A549 (cell line): ENCODE data around the gene NT5C2. TPM values are rescaled to one million over a fixed set of nuclear protein-coding genes. Genes with fewer than 3 reads are reported as not detected.

Experiments
- ATAC-seq, 2 experiments: fragments of 200-7000 bp in 1 of 2; fragments of >200 bp in 1 of 2; cut with Nextera tagmentation in 1 of 2; cut with Tn5 transposase in 1 of 2; 3 replicates each; pipeline versions ENCODE4 v1.8.0 to v1.9.1; 2018 to 2020; ENCODE audit warnings: mild to moderate bottlenecking in 1 of 2, moderate library complexity in 1 of 2
- CTCF ChIA-PET: fragments of 300-600 bp; sonication (Branson Sonifier 250); formaldehyde crosslinking; extraction: SDS; loops from one replicate; lab custom pipeline; 2021; ENCODE audit warnings: antibody characterized with exemption, inconsistent platforms; lab: Yijun Ruan, JAX
- POLR2A ChIA-PET: fragments of 350-600 bp; formaldehyde crosslinking; extraction: SDS; loops from one replicate; lab custom pipeline; 2021; ENCODE audit warnings: antibody characterized with exemption, inconsistent platforms; lab: Yijun Ruan, JAX
- DNase-seq, 2 experiments: peaks; one replicate each; pipeline versions ENCODE4 v3.0.0 to v3.0.0-alpha.2; 2011 to 2016; ENCODE audit warnings: low read depth in 1 of 2, low spot score in 1 of 2
- FAIRE-seq: peaks from 2 replicates; lab custom pipeline; 2011; peaks lifted over from hg19 to GRCh38; lab: Jason Lieb, UNC
- H3K27ac ChIP-seq, 2 experiments: fragments of >200 bp; sonication (Bioruptor Twin); formaldehyde crosslinking; 3 replicates each; pipeline ENCODE4 v1.5.1; 2016 to 2017
- H3K4me1 ChIP-seq: fragments of >200 bp; sonication (Bioruptor Twin); formaldehyde crosslinking; 3 replicates; pipeline ENCODE4 v1.6.1; 2016
- H3K4me2 ChIP-seq: fragments of >200 bp; sonication (Bioruptor Twin); formaldehyde crosslinking; 3 replicates; pipeline ENCODE4 v1.6.1; 2016
- H3K4me3 ChIP-seq: fragments of >200 bp; sonication (Bioruptor Twin); formaldehyde crosslinking; 3 replicates; pipeline ENCODE4 v1.5.1; 2016
- H3K9me3 ChIP-seq: fragments of >200 bp; sonication (Bioruptor Twin); formaldehyde crosslinking; 3 replicates; pipeline ENCODE4 v1.6.1; 2016
- BHLHE40 ChIP-seq: IDR thresholded peaks from 2 replicates; pipeline ENCODE4 v1.6.1; 2012; ENCODE audit warnings: low read depth, low read length, inconsistent platforms
- CBX2 ChIP-seq: fragments of 200-600 bp; sonication (generic); IDR thresholded peaks from 2 replicates; pipeline ENCODE4 v1.6.1; 2016; ENCODE audit warnings: low read depth, mild to moderate bottlenecking, borderline replicate concordance
- CHD2 ChIP-seq: fragments of 150-350 bp; IDR thresholded peaks from 2 replicates; pipeline ENCODE4 v1.6.1; 2014; ENCODE audit warnings: low read length; ENCODE audit not compliant: partially characterized antibody
- CHD4 ChIP-seq: fragments of 200-600 bp; sonication (generic); IDR thresholded peaks from 2 replicates; pipeline ENCODE4 v1.6.1; 2016; ENCODE audit warnings: antibody characterized with exemption, mild to moderate bottlenecking, borderline replicate concordance
- EP300 ChIP-seq, 2 experiments: fragments of >200 bp; sonication (Bioruptor Twin); formaldehyde crosslinking; IDR thresholded peaks; 2 replicates in 1 of 2; 3 replicates in 1 of 2; pipeline ENCODE4 v1.6.1; 2016 to 2017
- FOXS1 ChIP-seq: fragments of 250-450 bp; sonication (Bioruptor Pico); IDR thresholded peaks from 2 replicates; pipeline ENCODE4 v1.5.0; 2020; ENCODE audit warnings: mild to moderate bottlenecking, moderate library complexity
- GATA3 ChIP-seq: IDR thresholded peaks from 2 replicates; pipeline ENCODE4 v1.6.1; 2012; ENCODE audit warnings: borderline replicate concordance
- MAFK ChIP-seq: fragments of 450-650 bp; IDR thresholded peaks from 2 replicates; pipeline ENCODE4 v1.6.1; 2014; ENCODE audit not compliant: partially characterized antibody
- MYC ChIP-seq: IDR thresholded peaks from 2 replicates; pipeline ENCODE4 v1.6.1; 2012; ENCODE audit warnings: mild to moderate bottlenecking, inconsistent platforms, low read length, improper control_type of control experiment, borderline replicate concordance
- RNF2 ChIP-seq: fragments of 200-600 bp; sonication (generic); IDR thresholded peaks from 2 replicates; pipeline ENCODE4 v1.6.1; 2016; ENCODE audit warnings: low read depth, mild to moderate bottlenecking, antibody characterized with exemption, moderate library complexity, borderline replicate concordance
- WGBS: methylation state at CpG from one replicate; pipeline ENCODE4 v1.1.6; 2017; ENCODE audit errors: missing lambda C conversion rate; 5-methylcytosine and 5-hydroxymethylcytosine counted together
- polyA plus RNA-seq, 4 experiments: library from polyadenylated mRNA; depleted of rRNA in 3 of 4; stranded (reverse); fragments of >200 nt; fragmentation: RNase III in 1 of 4; extraction: RNeasy Plus Mini Kit Qiagen cat#74134 plus additional on column Dnase treatment in 1 of 4; gene quantifications; 2 replicates in 3 of 4; 3 replicates in 1 of 4; pipeline ENCODE4 v1.2.3, GENCODE V29; 2011 to 2017
- TF ChIP-seq, protein P1 (sequence below): fragments of >200 bp; sonication (Bioruptor Twin); formaldehyde crosslinking; IDR thresholded peaks from 3 replicates; pipeline ENCODE4 v1.6.1; 2016
- TF ChIP-seq, protein P2 (sequence below): fragments of 250-450 bp; sonication (Bioruptor Pico); IDR thresholded peaks from 2 replicates; pipeline ENCODE4 v1.5.0; 2020; ENCODE audit warnings: low read depth, mild to moderate bottlenecking, moderate library complexity

NT5C2 gene
- polyA plus RNA-seq, 2 of the 4 experiments (the other 2 are of a cell fraction), result 86.4 to 177 TPM

DNA sequence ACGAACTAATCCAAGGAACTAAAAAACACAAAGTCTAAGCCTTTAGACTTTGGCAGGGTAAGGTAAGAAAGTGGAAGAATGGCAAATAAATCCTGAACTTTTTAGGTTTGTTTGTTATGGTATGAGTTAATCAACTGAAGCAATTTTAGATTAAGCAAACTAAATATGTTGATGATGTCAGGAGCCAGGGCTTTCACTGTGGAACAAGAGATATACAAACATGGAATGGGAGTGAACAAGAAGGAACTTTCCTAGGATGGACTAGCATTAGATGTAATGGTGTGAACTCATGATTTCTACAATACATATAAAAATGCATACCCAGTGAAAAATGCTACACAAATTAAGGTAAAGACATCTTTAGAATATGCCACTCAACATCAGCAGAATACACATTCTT, 35.8 kb downstream of the NT5C2 start:
- Histone ChIP-seq H3K4me3 (no peak overlapping the region), H3K4me1 (peaks cover 41% of the 10 kb centered on the region), H3K27ac (no peak overlapping the region), H3K9me3 (no peaks in the 10 kb centered on the region), H3K4me2 (no peak overlapping the region)
- ATAC-seq, result no peak
- FAIRE-seq, result no peak
- TF ChIP-seq CBX2 (no peak), GATA3 (no peak), RNF2 (no peak), FOXS1 (CRISPR knock-in tag) (no peak)
- ChIA-PET CTCF (interaction anchor here (1.3 to 3.5 kb wide), 2 partner anchors 87 to 254 kb away, joined by 3 to 14 read pairs; no protein-coding TSS in a partner anchor), POLR2A (no interaction called here)
- no peak for DNase-seq
- 86% methylated on average over 1 of the region's 1 CpG for WGBS

DNA sequence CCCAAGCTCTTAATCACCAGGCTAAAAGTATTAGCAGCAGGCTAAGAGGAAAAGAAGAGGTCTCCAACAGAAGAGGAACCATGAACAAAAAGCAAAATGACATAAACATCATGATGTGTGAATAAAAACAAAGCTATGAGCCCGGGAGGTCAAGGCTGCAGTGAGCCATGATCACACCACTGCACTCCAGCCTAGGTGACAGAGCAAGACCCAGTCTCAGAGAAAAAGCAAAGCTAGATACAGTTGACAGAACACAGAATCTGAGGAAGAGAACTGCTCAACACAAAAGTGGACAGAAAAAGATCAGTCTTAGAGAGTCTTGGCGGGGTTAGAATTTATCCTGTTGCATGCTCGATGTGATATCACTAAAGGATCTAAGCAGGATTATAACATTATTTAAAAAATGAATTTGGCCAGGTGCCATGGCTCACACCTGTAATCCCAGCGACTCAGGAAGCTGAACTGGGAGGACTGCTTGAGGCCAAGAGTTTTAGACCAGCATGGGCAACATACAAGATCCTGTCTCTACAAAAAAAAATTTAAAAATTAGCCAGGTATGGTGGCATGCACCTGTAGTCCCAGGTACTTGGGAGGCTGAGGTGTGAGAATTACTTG, 37.5 kb downstream of the NT5C2 start:
- TF ChIP-seq, protein P1, sequence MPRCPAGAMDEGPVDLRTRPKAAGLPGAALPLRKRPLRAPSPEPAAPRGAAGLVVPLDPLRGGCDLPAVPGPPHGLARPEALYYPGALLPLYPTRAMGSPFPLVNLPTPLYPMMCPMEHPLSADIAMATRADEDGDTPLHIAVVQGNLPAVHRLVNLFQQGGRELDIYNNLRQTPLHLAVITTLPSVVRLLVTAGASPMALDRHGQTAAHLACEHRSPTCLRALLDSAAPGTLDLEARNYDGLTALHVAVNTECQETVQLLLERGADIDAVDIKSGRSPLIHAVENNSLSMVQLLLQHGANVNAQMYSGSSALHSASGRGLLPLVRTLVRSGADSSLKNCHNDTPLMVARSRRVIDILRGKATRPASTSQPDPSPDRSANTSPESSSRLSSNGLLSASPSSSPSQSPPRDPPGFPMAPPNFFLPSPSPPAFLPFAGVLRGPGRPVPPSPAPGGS, result 0 out of 3 replicates have a peak, but pooled peaks have one; percentile 12
- TF ChIP-seq MYC, result no peak
- ChIA-PET CTCF (interaction anchor here (1.0 to 3.8 kb wide), 6 partner anchors 8 to 89 kb away, joined by 3 to 21 read pairs (median 4); no protein-coding TSS in a partner anchor), POLR2A (interaction anchor here (1.3 kb wide), 1 partner anchor 76 kb away, joined by 5 read pairs; no protein-coding TSS in a partner anchor)
- DNase-seq (no peak), ATAC-seq (peak in 1 of 2 experiments; percentile 53; a peak in 4 of 6 replicates), FAIRE-seq (no peak)
- H3K27ac ChIP-seq, result peak overlapping the region; percentile 78 to 79; a peak in 4 of 6 replicates
- WGBS, result 58% methylated on average over 4 of the region's 4 CpGs
- no peaks in the 10 kb centered on the region for H3K9me3 ChIP-seq
- H3K4me2 ChIP-seq, result peak overlapping the region; percentile 92
- peaks cover 49% of the 10 kb centered on the region for H3K4me1 ChIP-seq
- H3K4me3 ChIP-seq, result no peak overlapping the region

DNA sequence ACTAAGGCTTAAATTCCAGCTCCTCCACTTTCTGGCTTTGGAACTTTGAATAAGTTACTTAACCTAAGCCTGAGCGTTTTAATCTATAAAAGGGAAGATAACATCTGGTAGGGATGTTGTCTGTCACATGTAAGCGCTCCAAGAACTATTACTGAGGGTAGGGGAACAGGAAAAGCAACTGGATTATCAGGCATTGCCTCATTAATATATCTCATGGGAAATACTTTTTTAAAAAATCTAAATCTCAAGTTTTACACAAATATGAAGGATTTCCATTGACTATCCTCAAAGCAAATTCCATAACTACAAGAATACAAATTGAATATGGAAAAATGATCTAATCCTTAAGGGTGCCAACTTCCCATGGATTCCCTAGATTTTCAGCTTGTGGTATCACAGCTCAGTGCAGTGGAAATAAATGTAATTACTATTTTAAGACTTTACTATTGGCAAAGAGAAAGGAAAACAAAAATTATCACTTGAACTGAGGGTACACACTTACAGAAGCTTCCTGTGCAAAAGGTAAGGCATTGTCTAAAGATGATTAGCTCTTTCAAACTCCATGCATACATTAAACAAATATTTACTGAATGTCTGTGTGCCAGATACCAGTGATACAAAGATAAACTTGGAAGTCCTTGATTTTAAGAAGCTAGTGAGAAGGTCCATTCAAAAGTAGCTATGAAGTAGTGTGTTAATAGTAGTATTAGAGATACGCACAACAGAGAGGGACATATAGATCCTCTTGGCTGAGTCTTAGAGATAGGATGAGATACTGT, 38.4 kb downstream of the NT5C2 start:
- CTCF ChIA-PET, result interaction anchor here (0.8 to 3.8 kb wide), 7 partner anchors 21 to 90 kb away, joined by 3 to 21 read pairs (median 3); no protein-coding TSS in a partner anchor
- DNase-seq (no peak), ATAC-seq (peak in 1 of 2 experiments; percentile 49; a peak in 3 of 6 replicates), FAIRE-seq (peak; percentile 28)
- H3K27ac ChIP-seq, result peak overlapping the region; percentile 78 to 79
- peak overlapping the region; percentile 20; the same call in 1 of the 3 replicates for H3K4me3 ChIP-seq
- 48% methylated on average over 3 of the region's 3 CpGs for WGBS
- peaks cover 58% of the 10 kb centered on the region for H3K4me1 ChIP-seq
- POLR2A ChIA-PET, result interaction anchor here (0.5 to 2.4 kb wide), 4 partner anchors 38 to 245 kb away, joined by 3 to 12 read pairs (median 4); partner anchors contain the start of gene NT5C2
- H3K9me3 ChIP-seq, result no peaks in the 10 kb centered on the region
- TF ChIP-seq, protein P2, sequence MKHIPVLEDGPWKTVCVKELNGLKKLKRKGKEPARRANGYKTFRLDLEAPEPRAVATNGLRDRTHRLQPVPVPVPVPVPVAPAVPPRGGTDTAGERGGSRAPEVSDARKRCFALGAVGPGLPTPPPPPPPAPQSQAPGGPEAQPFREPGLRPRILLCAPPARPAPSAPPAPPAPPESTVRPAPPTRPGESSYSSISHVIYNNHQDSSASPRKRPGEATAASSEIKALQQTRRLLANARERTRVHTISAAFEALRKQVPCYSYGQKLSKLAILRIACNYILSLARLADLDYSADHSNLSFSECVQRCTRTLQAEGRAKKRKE, result no peak
- TF ChIP-seq EP300 (IDR thresholded peaks at IDR 0.05) (no peak), BHLHE40 (no peak), CHD2 (no peak), RNF2 (no peak), MAFK (no peak), FOXS1 (CRISPR knock-in tag) (no peak), CHD4 (no peak)
- H3K4me2 ChIP-seq, result peak overlapping the region; percentile 92
